GM12878 (cell line): ENCODE measurements around the gene KDM2A.

Source experiments
- GABPA ChIP-seq: IDR thresholded peaks from 2 replicates; pipeline ENCODE4 v1.6.1; 2014; ENCODE audit warnings: antibody characterized with exemption, low read depth, mild to moderate bottlenecking, inconsistent platforms
- MXI1 ChIP-seq: fragments of 150-350 bp; IDR thresholded peaks from 2 replicates; pipeline ENCODE4 v1.6.1; 2011; ENCODE audit warnings: low read depth, mild to moderate bottlenecking, inconsistent platforms, low read length, improper control_type of control experiment
- NR2C1 ChIP-seq: fragments of 450-650 bp; IDR thresholded peaks from 2 replicates; pipeline ENCODE4 v1.6.1; 2017; ENCODE audit warnings: antibody characterized with exemption, mild to moderate bottlenecking, moderate library complexity
- POLR2A ChIP-seq: IDR thresholded peaks from 2 replicates; pipeline ENCODE4 v1.6.1; 2011; ENCODE audit warnings: low read depth, mild to moderate bottlenecking, low read length
- POLR2AphosphoS5 ChIP-seq: IDR thresholded peaks from 2 replicates; pipeline ENCODE4 v1.6.1; 2011; ENCODE audit warnings: mild to moderate bottlenecking, low read length, inconsistent platforms
- SIN3A ChIP-seq: IDR thresholded peaks from 2 replicates; pipeline ENCODE4 v1.6.1; 2012; ENCODE audit warnings: low read depth, low read length, improper control_type of control experiment
- SIX5 ChIP-seq: IDR thresholded peaks from 2 replicates; pipeline ENCODE4 v1.6.1; 2011; ENCODE audit warnings: mild to moderate bottlenecking, low read depth, low read length, moderate library complexity; ENCODE audit not compliant: severe bottlenecking
- SRF ChIP-seq, 2 experiments: IDR thresholded peaks; 2 replicates each; pipeline ENCODE4 v1.6.1; 2011; ENCODE audit warnings: low read depth in 2 of 2, low read length in 2 of 2, mild to moderate bottlenecking in 1 of 2, moderate library complexity in 1 of 2
- TF ChIP-seq, protein P1 (sequence below), 3 experiments: IDR thresholded peaks in 2 of 3; conservative IDR thresholded peaks in 1 of 3; 2 replicates each; pipeline ENCODE4 v1.5.1; 2011; ENCODE audit warnings: low read depth in 3 of 3, low read length in 3 of 3, mild to moderate bottlenecking in 3 of 3, control low read depth in 2 of 3, moderate library complexity in 2 of 3, inconsistent platforms in 1 of 3, mixed read lengths in 1 of 3; ENCODE audit not compliant: control insufficient read depth in 2 of 3, insufficient read depth in 1 of 3; ENCODE audit errors: extremely low read depth in 1 of 3
- TF ChIP-seq, protein P2 (sequence below): fragments of 450-650 bp; IDR thresholded peaks from 2 replicates; pipeline ENCODE4 v1.6.1; 2016; ENCODE audit warnings: mild to moderate bottlenecking

DNA sequence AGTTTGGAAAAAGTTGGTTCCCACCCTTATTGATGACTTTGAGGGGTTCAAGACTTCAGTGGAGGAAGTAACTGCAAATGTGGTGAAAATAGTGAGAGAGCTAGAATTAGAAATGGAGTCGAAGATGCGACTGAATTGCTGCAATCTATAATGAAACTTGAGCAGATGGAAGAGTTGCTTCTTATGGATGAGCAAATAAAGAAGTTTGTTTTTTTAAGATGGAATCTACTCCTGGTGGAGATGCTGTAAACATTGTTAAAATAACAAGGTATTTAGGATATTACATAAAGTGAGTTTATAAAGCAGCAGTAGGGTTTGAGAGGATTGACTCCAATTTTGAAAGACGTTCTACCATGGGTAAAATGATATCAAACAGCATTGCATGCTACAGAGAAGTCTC lies 83.0 kb downstream of the KDM2A start:
- TF ChIP-seq POLR2AphosphoS5: no peak
- TF ChIP-seq, protein P1, sequence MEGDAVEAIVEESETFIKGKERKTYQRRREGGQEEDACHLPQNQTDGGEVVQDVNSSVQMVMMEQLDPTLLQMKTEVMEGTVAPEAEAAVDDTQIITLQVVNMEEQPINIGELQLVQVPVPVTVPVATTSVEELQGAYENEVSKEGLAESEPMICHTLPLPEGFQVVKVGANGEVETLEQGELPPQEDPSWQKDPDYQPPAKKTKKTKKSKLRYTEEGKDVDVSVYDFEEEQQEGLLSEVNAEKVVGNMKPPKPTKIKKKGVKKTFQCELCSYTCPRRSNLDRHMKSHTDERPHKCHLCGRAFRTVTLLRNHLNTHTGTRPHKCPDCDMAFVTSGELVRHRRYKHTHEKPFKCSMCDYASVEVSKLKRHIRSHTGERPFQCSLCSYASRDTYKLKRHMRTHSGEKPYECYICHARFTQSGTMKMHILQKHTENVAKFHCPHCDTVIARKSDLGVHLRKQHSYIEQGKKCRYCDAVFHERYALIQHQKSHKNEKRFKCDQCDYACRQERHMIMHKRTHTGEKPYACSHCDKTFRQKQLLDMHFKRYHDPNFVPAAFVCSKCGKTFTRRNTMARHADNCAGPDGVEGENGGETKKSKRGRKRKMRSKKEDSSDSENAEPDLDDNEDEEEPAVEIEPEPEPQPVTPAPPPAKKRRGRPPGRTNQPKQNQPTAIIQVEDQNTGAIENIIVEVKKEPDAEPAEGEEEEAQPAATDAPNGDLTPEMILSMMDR (IDR thresholded peaks at IDR 0.05 in 2 of 3, conservative IDR thresholded peaks at IDR 0.05 in 1 of 3; ENCODE audit: control insufficient read depth in 2 of 3, extremely low read depth in 1 of 3, insufficient read depth in 1 of 3, low read depth in 3 of 3, low read length in 3 of 3): no peak
- TF ChIP-seq GABPA: no peak
- TF ChIP-seq, protein P2, sequence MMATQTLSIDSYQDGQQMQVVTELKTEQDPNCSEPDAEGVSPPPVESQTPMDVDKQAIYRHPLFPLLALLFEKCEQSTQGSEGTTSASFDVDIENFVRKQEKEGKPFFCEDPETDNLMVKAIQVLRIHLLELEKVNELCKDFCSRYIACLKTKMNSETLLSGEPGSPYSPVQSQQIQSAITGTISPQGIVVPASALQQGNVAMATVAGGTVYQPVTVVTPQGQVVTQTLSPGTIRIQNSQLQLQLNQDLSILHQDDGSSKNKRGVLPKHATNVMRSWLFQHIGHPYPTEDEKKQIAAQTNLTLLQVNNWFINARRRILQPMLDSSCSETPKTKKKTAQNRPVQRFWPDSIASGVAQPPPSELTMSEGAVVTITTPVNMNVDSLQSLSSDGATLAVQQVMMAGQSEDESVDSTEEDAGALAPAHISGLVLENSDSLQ: no peak
- TF ChIP-seq SIX5: no peak
- no peak for TF ChIP-seq MXI1
- no peak for TF ChIP-seq SIN3A
- no peak for TF ChIP-seq NR2C1
- no peak for TF ChIP-seq POLR2A
- TF ChIP-seq SRF (IDR thresholded peaks at IDR 0.05; ENCODE audit: low read depth in 2 of 2, low read length in 2 of 2): no peak
